ENCODE results near the gene PCDHGA1. TPM values are rescaled to one million over a fixed set of nuclear protein-coding genes. Genes with fewer than 3 reads are reported as not detected.

PCDHGA1 gene
- total RNA-seq, 1 experiment from 2014 or later, result 0.04 TPM

GRCh38 chr5:141529873-141530272 lies 199.6 kb downstream of the PCDHGA1 start:
- CTCF ChIA-PET, result no interaction called here

GRCh38 chr5:141532726-141533125 lies 202.4 kb downstream of the PCDHGA1 start:
- peaks cover 32% of the 10 kb centered on the region for H3K36me3 ChIP-seq (ENCODE audit: low read depth, low read length)
- no peaks in the 10 kb centered on the region for H3K27me3 ChIP-seq (ENCODE audit: low read length)
- H3K4me3 ChIP-seq (ENCODE audit: low read length), result no peak overlapping the region
- ChIA-PET CTCF (no interaction called here), POLR2A (ENCODE audit: unreplicated experiment) (no interaction called here)
- TF ChIP-seq, protein P1, sequence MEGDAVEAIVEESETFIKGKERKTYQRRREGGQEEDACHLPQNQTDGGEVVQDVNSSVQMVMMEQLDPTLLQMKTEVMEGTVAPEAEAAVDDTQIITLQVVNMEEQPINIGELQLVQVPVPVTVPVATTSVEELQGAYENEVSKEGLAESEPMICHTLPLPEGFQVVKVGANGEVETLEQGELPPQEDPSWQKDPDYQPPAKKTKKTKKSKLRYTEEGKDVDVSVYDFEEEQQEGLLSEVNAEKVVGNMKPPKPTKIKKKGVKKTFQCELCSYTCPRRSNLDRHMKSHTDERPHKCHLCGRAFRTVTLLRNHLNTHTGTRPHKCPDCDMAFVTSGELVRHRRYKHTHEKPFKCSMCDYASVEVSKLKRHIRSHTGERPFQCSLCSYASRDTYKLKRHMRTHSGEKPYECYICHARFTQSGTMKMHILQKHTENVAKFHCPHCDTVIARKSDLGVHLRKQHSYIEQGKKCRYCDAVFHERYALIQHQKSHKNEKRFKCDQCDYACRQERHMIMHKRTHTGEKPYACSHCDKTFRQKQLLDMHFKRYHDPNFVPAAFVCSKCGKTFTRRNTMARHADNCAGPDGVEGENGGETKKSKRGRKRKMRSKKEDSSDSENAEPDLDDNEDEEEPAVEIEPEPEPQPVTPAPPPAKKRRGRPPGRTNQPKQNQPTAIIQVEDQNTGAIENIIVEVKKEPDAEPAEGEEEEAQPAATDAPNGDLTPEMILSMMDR (conservative IDR thresholded peaks at IDR 0.05; ENCODE audit: low read depth, low read length), result no peak
- no peak for TF ChIP-seq EZH2phosphoT487 (IDR thresholded peaks at IDR 0.05; ENCODE audit: borderline replicate concordance, low read length)
- TF ChIP-seq EZH2 (IDR thresholded peaks at IDR 0.05; ENCODE audit: low read length, unreplicated experiment), result no peak
- ATAC-seq, result no peak
- DNase-seq, result no peak
- BruUV-seq (replicated peaks), result no TSS peak
- H3K27ac ChIP-seq (ENCODE audit: low read length), result no peak overlapping the region
- no peak overlapping the region for H2AFZ ChIP-seq (ENCODE audit: low read length)
- no peaks in the 10 kb centered on the region for H3K9me2 ChIP-seq (replicated peaks; ENCODE audit: low read length)
- H3K9ac ChIP-seq (ENCODE audit: low read length), result no peak overlapping the region
- no peaks in the 10 kb centered on the region for H3F3A ChIP-seq (ENCODE audit: low read length, unreplicated experiment)
- intact Hi-C loops (cut with micrococcal nuclease), result no loop called here
- H4K20me1 ChIP-seq (ENCODE audit: low read length), result no peaks in the 10 kb centered on the region
- no peaks in the 10 kb centered on the region for H3K4me1 ChIP-seq (ENCODE audit: insufficient read depth, low read length)
- H3K4me2 ChIP-seq (ENCODE audit: low read length), result no peak overlapping the region
- no peaks in the 10 kb centered on the region for H3K79me2 ChIP-seq (ENCODE audit: low read length)
- H3K9me3 ChIP-seq (ENCODE audit: low read length), result no peaks in the 10 kb centered on the region

More at GRCh38 chr5:141529873-141530272, 199.6 kb downstream of the PCDHGA1 start:
- H4K20me1 ChIP-seq (ENCODE audit: low read length), result no peaks in the 10 kb centered on the region
- no peak overlapping the region for H3K27ac ChIP-seq (ENCODE audit: low read length)
- peaks cover 41% of the 10 kb centered on the region for H3K36me3 ChIP-seq (ENCODE audit: low read depth, low read length)
- no peaks in the 10 kb centered on the region for H3K4me1 ChIP-seq (ENCODE audit: insufficient read depth, low read length)
- POLR2A ChIA-PET (ENCODE audit: unreplicated experiment), result no interaction called here
- H2AFZ ChIP-seq (ENCODE audit: low read length), result no peak overlapping the region
- intact Hi-C loops (cut with micrococcal nuclease), result no loop called here
- no peak overlapping the region for H3K4me2 ChIP-seq (ENCODE audit: low read length)
- H3F3A ChIP-seq (ENCODE audit: low read length, unreplicated experiment), result peaks cover 4% of the 10 kb centered on the region
- no peaks in the 10 kb centered on the region for H3K79me2 ChIP-seq (ENCODE audit: low read length)
- no peak overlapping the region for H3K9ac ChIP-seq (ENCODE audit: low read length)
- no peaks in the 10 kb centered on the region for H3K27me3 ChIP-seq (ENCODE audit: low read length)
- no peak for ATAC-seq
- no peak overlapping the region for H3K4me3 ChIP-seq (ENCODE audit: low read length)
- no peaks in the 10 kb centered on the region for H3K9me2 ChIP-seq (replicated peaks; ENCODE audit: low read length)
- no peak for DNase-seq
- no peaks in the 10 kb centered on the region for H3K9me3 ChIP-seq (ENCODE audit: low read length)
- BruUV-seq (replicated peaks), result no TSS peak
- TF ChIP-seq, protein P1 (conservative IDR thresholded peaks at IDR 0.05; ENCODE audit: low read depth, low read length), result no peak
- TF ChIP-seq EZH2 (IDR thresholded peaks at IDR 0.05; ENCODE audit: low read length, unreplicated experiment), result no peak
- TF ChIP-seq EZH2phosphoT487 (IDR thresholded peaks at IDR 0.05; ENCODE audit: borderline replicate concordance, low read length), result no peak

DNA sequence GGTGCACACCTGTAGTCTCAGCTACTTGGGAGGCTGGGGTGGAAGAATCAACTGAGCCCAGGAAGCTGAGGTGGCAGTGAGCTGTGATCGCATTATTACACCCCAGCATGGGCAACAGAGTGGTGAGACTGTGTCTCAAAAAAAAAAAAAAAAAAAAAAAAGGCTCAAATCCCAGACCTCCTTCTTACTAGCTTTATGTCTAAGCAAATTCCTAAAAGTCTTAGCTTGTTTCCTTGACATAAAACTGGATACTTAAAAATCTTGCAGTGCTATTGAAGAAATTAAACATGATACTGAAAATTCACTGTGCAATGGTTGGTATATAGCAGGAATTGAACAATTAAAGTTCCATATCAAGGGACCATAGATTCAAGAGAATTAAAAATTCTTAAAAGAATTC lies 203.6 kb downstream of the PCDHGA1 start:
- H3F3A ChIP-seq (ENCODE audit: low read length, unreplicated experiment), result no peaks in the 10 kb centered on the region
- H3K27me3 ChIP-seq (ENCODE audit: low read length), result no peaks in the 10 kb centered on the region
- H3K79me2 ChIP-seq (ENCODE audit: low read length), result no peaks in the 10 kb centered on the region
- ATAC-seq (no peak), DNase-seq (no peak)
- no peak overlapping the region for H2AFZ ChIP-seq (ENCODE audit: low read length)
- BruUV-seq (replicated peaks), result no TSS peak
- H4K20me1 ChIP-seq (ENCODE audit: low read length), result no peaks in the 10 kb centered on the region
- H3K4me2 ChIP-seq (ENCODE audit: low read length), result no peak overlapping the region
- intact Hi-C loops (cut with micrococcal nuclease), result no loop called here
- no peaks in the 10 kb centered on the region for H3K9me3 ChIP-seq (ENCODE audit: low read length)
- H3K9me2 ChIP-seq (replicated peaks; ENCODE audit: low read length), result no peaks in the 10 kb centered on the region
- H3K9ac ChIP-seq (ENCODE audit: low read length), result no peak overlapping the region
- CTCF ChIA-PET, result no interaction called here
- no peak overlapping the region for H3K27ac ChIP-seq (ENCODE audit: low read length)
- POLR2A ChIA-PET (ENCODE audit: unreplicated experiment), result no interaction called here
- H3K36me3 ChIP-seq (ENCODE audit: low read depth, low read length), result peaks cover 23% of the 10 kb centered on the region
- H3K4me3 ChIP-seq (ENCODE audit: low read length), result no peak overlapping the region
- no peaks in the 10 kb centered on the region for H3K4me1 ChIP-seq (ENCODE audit: insufficient read depth, low read length)
- TF ChIP-seq EZH2phosphoT487 (IDR thresholded peaks at IDR 0.05; ENCODE audit: borderline replicate concordance, low read length), result no peak
- TF ChIP-seq EZH2 (IDR thresholded peaks at IDR 0.05; ENCODE audit: low read length, unreplicated experiment), result no peak
- TF ChIP-seq, protein P1 (conservative IDR thresholded peaks at IDR 0.05; ENCODE audit: low read depth, low read length), result no peak
